NCI-H2081 (cell line): ENCODE results near the gene AKAP6.
"Not testable (repeated sequence)": the region's sequence is repeated elsewhere in the genome, so short reads cannot be mapped to it uniquely, and the experiment has no call there.

Experiments used
- DNase-seq, 2 experiments: peaks; one replicate each; lab custom pipeline; 2025; lab: John Stamatoyannopoulos, UW

Gene AKAP6

DNA sequence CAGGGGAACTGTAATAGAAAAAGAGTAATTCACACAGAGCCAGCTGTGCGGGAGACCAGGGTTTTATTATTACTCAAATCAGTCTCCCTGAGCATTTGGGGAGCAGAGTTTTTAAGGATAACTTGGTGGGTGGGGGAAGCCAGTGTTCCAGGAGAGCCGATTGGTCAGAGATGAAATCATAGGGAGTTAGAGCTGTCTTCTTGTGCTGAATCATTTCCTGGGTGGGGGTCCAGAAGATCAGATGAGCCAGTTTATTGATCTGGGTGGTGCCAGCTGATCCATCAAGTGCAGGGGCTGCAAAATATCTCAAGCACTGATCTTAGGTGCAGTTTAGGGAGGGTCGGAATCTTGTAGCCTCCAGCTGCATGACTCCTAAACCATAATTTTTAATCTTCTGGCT is 44.1 kb downstream of the AKAP6 start:
- not testable (repeated sequence) for DNase-seq

- no peak for DNase-seq
Observed at GRCh38 chr14:32374155-32374554, 45.1 kb downstream of the AKAP6 start.

GRCh38 chr14:32375663-32376062 is 46.6 kb downstream of the AKAP6 start:
- no peak for DNase-seq

GRCh38 chr14:32377046-32377646 is 48.0 kb downstream of the AKAP6 start:
- no peak for DNase-seq

GRCh38 chr14:32378284-32378683 is 49.2 kb downstream of the AKAP6 start:
- no peak for DNase-seq

GRCh38 chr14:32379447-32379846 is 50.3 kb downstream of the AKAP6 start:
- DNase-seq, result no peak

DNA sequence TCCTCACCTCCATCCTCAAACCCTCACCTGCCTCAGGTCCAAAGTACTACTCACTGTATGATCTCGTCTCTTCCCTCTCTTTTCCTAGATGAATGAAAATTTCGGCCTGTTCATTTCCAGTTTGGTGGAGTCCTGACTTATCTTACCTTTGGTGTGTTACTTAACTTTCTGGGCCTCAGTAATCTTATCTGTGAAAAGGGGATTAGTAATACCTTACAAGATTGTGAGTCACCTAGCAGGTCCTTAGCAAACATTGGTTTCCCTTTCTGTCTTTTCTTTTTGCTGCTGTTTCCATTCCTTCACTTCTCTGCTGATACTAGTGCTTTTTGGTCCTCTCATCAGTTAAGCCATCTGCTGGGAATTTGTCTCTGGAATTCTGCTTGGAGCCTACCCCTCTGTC is 52.8 kb downstream of the AKAP6 start:
- no peak for DNase-seq

DNA sequence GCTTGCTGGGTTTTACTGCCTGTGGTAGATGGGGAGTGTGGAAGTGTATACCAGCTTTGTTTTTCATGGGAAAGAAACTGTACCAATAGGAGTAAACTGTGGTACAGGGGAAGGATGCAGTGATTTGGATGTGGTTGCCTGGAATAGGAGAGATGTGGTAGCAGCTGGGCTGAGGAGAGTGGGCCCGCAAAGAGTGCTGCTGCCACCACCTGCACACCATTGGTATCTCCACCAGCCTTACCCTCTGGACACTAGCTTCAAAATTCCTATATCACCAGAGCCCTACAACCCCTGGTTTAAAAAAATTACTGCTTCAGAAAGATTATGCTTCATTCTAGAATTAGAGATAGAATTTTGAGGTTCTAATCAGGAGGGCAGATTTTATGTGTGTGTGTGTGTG is 53.6 kb downstream of the AKAP6 start:
- no peak for DNase-seq

DNA sequence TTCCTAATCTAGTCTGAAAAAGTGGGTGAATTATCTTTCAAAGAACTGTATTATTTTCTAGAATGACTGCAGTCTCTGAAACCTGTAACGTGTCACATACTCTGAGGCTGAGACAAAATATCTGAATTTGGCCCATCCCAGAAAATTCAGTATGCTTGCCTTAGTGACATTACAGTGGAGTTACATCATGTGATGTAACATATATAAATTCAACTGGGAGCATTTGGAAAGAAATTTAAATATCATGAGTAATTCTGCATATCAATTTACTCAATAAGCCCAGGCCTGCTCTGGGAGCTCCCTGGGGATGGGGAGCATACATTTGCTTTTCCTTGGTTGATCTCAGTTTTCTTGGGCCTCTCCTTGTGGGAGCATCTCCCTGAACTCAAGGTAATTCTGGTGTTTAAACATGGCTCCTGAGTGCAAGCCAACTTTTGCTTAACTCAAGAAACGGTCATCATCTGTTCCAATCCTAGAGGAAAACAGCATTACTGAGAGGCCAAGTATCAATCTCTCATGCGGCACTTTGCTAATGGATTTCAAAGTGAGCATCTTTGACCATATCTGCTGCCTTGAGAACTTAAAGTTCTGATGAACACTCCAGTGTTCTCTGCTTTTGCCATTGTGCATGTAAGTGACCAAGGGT is 54.4 kb downstream of the AKAP6 start:
- DNase-seq, result no peak

DNA sequence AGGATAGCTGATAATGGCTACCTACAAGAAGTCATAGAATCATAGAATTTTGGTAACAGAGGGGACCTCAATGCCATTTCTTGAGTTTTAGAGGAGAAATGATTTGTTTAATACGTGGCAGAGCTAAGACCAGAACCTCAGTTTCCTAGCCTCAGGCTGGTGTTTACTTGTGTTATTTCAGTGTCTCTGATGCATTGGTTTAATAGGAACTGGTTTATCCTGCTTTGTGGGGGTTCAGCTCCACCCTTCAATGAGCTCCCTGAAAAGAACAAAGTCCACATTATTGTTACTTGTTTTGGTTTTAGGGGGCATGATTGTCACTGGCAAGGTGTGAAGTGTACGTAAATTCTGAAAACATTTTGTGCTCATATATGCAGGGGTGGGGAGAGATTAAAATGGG is 55.4 kb downstream of the AKAP6 start:
- DNase-seq, result no peak

- DNase-seq, result not testable (repeated sequence)
Observed at GRCh38 chr14:32387295-32387694, 58.2 kb downstream of the AKAP6 start.

- DNase-seq, result no peak
Observed at GRCh38 chr14:32393119-32393518, 64.0 kb downstream of the AKAP6 start.

DNA sequence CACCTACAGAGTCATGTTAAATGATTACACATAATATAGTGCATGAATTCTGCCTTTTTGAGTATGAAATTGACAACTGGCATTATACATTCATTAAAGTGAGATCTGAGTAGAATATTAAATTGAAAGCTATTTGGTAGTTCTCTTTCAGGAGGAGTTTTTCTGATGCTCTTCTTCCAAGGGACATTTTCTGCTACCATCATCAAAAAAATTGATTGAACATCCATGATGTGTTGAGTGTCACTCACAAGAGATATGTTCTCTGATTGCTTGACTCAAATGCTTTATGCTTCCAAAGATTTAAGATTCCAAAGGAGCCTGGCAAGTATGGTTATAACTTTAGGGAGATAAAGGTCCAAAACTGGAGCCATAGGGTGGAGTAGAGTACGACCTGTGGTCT is 64.9 kb downstream of the AKAP6 start:
- DNase-seq, result no peak

DNA sequence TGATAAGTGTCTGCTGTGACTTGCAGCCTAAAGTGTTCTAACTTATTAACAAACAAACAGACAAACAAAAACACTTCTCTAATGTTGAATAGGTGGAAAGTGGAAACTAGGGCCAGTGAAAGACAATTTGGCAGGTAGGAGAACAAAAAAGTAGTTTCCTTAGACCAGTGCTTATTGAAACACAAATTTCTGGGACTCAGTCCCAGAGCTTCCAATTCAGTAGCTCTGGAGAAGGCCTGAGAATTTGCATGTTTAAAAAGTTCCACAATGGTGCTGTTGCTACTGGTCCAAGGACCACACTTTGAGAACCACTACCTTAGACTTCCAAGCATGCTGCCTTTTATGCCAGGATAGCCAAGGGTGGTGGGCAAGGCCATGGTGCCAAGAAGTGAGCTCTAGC is 67.8 kb downstream of the AKAP6 start:
- no peak for DNase-seq

- DNase-seq, result no peak
Observed at GRCh38 chr14:32397861-32398640, 69.0 kb downstream of the AKAP6 start.

GRCh38 chr14:32399920-32400319 is 70.8 kb downstream of the AKAP6 start:
- DNase-seq, result no peak

GRCh38 chr14:32400480-32400879 is 71.4 kb downstream of the AKAP6 start:
- DNase-seq, result no peak

DNA sequence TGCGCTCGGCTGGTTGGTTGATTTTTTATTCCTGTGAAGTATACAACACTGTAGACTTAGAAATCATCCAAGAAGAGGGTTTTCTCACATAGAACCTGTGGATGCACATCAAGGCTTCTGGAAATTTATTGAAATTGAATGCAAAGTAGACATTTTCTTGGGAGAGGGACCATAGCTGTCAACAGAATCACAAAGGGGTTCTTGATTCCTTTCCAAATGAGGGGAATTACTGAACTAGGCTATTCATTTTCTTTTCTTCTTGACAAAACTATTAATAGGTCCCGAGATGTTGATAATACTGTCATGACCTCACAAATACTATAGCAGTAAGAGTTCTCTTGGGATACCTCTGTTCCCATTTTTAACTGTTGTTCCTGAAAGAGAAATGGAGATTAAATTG is 73.9 kb downstream of the AKAP6 start:
- no peak for DNase-seq

- DNase-seq, result no peak
Observed at GRCh38 chr14:32403688-32404087, 74.6 kb downstream of the AKAP6 start.

DNA sequence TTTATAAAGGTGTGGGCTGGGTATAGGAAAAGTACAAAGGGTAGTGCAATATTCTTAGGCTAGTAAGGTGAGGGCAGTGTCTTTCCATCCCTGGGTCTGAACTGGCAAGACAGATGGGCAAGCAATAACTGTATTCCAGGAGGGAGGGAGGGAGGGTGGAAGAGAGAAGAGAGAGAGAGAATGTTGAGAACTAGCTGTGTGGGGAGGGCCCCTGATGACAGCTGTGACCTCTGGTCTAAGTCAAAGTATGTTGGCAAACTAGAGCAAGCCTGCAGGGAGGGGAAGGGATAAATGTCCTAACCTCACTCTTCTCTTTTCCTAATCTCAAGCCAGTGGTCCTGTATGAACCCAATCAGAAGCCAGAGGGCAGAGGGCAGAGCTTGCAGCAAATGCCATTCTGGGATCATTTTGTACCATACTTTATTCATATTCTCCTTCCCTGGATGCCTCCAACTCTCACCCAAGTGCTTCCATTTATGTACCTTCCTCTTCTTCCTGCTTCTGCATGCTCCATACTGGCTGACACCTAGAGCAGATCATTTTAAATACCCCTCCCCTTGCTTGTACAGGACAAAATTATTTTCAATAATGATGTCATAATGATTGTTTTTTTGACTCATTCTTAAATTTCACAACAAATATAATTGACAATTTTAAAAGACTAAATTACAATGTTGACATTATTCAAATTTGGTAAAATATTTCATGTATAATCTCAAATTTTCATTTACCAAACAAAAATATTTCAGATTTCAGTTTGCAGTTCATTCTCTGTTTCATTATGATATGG is 75.9 kb downstream of the AKAP6 start:
- DNase-seq, result no peak

- DNase-seq, result no peak
Observed at GRCh38 chr14:32405856-32406255, 76.8 kb downstream of the AKAP6 start.

- DNase-seq, result no peak
Observed at GRCh38 chr14:32407130-32407529, 78.0 kb downstream of the AKAP6 start.

GRCh38 chr14:32408018-32408417 is 78.9 kb downstream of the AKAP6 start:
- no peak for DNase-seq
